WERI-Rb-1 (cell line): ENCODE measurements around the gene TBC1D22B.

Experiments used
- DNase-seq: peaks from one replicate; pipeline ENCODE4 v3.0.0-alpha.2; 2020
- H3K27ac ChIP-seq: fragments of 250-450 bp; sonication (Bioruptor Pico); 2 replicates; pipeline ENCODE4 v1.5.1; 2020; ENCODE audit warnings: mild to moderate bottlenecking, moderate library complexity
- H3K27me3 ChIP-seq: fragments of 250-450 bp; sonication (Bioruptor Pico); 2 replicates; pipeline ENCODE4 v1.5.1; 2021; ENCODE audit warnings: mild to moderate bottlenecking, low read depth, moderate library complexity; ENCODE audit not compliant: insufficient read depth, severe bottlenecking
- H3K36me3 ChIP-seq: fragments of 250-450 bp; sonication (Bioruptor Pico); 2 replicates; pipeline ENCODE4 v1.5.1; 2020; ENCODE audit warnings: mild to moderate bottlenecking, moderate library complexity
- H3K4me3 ChIP-seq: 2 replicates; pipeline ENCODE4 v1.5.1; 2011; ENCODE audit warnings: low read depth, mild to moderate bottlenecking, control low read depth, low read length
- H3K9me3 ChIP-seq: fragments of 250-450 bp; sonication (Bioruptor Pico); 2 replicates; pipeline ENCODE4 v1.5.1; 2021; ENCODE audit warnings: mild to moderate bottlenecking, moderate library complexity; ENCODE audit not compliant: severe bottlenecking
- TF ChIP-seq, protein P1 (sequence below): IDR thresholded peaks from 2 replicates; pipeline ENCODE4 v1.5.1; 2011; ENCODE audit warnings: low read depth, mild to moderate bottlenecking, control low read depth, inconsistent platforms, low read length

TBC1D22B gene

GRCh38 chr6:37262446-37263026, 5.0 kb downstream of the TBC1D22B start:
- Histone ChIP-seq H3K27me3 (no peaks in the 10 kb centered on the region), H3K36me3 (peaks cover 4% of the 10 kb centered on the region; the same call in 1 of the 2 replicates), H3K27ac (no peak overlapping the region), H3K9me3 (no peaks in the 10 kb centered on the region), H3K4me3 (no peak overlapping the region)
- TF ChIP-seq, protein P1, sequence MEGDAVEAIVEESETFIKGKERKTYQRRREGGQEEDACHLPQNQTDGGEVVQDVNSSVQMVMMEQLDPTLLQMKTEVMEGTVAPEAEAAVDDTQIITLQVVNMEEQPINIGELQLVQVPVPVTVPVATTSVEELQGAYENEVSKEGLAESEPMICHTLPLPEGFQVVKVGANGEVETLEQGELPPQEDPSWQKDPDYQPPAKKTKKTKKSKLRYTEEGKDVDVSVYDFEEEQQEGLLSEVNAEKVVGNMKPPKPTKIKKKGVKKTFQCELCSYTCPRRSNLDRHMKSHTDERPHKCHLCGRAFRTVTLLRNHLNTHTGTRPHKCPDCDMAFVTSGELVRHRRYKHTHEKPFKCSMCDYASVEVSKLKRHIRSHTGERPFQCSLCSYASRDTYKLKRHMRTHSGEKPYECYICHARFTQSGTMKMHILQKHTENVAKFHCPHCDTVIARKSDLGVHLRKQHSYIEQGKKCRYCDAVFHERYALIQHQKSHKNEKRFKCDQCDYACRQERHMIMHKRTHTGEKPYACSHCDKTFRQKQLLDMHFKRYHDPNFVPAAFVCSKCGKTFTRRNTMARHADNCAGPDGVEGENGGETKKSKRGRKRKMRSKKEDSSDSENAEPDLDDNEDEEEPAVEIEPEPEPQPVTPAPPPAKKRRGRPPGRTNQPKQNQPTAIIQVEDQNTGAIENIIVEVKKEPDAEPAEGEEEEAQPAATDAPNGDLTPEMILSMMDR: no peak
- no peak for DNase-seq

DNA sequence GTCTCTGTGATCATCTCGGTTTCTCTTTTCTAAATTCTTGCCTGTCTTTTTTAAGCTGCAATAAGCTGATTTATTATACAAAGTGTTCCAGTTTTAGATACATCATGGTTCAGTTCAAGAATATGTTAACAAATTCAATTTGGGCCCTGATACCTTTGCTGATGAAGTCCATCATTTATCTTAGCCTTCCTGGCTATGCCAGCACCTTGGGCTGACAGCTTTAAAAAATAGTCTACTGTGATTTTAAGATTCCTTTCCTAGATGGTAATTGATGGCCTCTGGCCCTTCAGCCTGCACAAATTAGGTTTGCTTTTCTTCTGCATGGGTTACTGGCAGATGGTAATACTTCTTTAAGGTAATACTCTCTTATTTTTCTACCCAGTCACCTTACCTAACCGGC, 7.4 kb downstream of the TBC1D22B start:
- Histone ChIP-seq H3K4me3 (no peak overlapping the region), H3K27ac (no peak overlapping the region), H3K27me3 (no peaks in the 10 kb centered on the region), H3K36me3 (peaks cover 9% of the 10 kb centered on the region), H3K9me3 (no peaks in the 10 kb centered on the region)
- TF ChIP-seq, protein P1: no peak
- DNase-seq: no peak

GRCh38 chr6:37265860-37266259, 8.3 kb downstream of the TBC1D22B start:
- DNase-seq: no peak
- no peaks in the 10 kb centered on the region for H3K9me3 ChIP-seq
- peaks cover 17% of the 10 kb centered on the region for H3K36me3 ChIP-seq
- TF ChIP-seq, protein P1: no peak
- H3K27me3 ChIP-seq: no peaks in the 10 kb centered on the region
- H3K27ac ChIP-seq: no peak overlapping the region
- H3K4me3 ChIP-seq: no peak overlapping the region

- Histone ChIP-seq H3K27ac (no peak overlapping the region), H3K36me3 (peaks cover 29% of the 10 kb centered on the region), H3K4me3 (no peak overlapping the region), H3K27me3 (no peaks in the 10 kb centered on the region), H3K9me3 (no peaks in the 10 kb centered on the region)
- TF ChIP-seq, protein P1: no peak
- DNase-seq: no peak
Measured at GRCh38 chr6:37269105-37269504, 11.5 kb downstream of the TBC1D22B start.

GRCh38 chr6:37272834-37273566, 15.4 kb downstream of the TBC1D22B start:
- peaks cover 36% of the 10 kb centered on the region for H3K36me3 ChIP-seq
- TF ChIP-seq, protein P1: no peak
- no peak for DNase-seq
- H3K9me3 ChIP-seq: no peaks in the 10 kb centered on the region
- H3K27ac ChIP-seq: peak overlapping the region; percentile 56
- H3K4me3 ChIP-seq: no peak overlapping the region
- no peaks in the 10 kb centered on the region for H3K27me3 ChIP-seq

GRCh38 chr6:37273690-37274089, 16.1 kb downstream of the TBC1D22B start:
- no peak for DNase-seq
- H3K27me3 ChIP-seq: no peaks in the 10 kb centered on the region
- no peak overlapping the region for H3K27ac ChIP-seq
- H3K36me3 ChIP-seq: peaks cover 36% of the 10 kb centered on the region
- no peak overlapping the region for H3K4me3 ChIP-seq
- TF ChIP-seq, protein P1: no peak
- no peaks in the 10 kb centered on the region for H3K9me3 ChIP-seq
